NCI-H2196 treated with DMSO at 0.1 percent for 48 hours (cell line): Measurements from ENCODE around the gene ITGAL.
"Not testable (repeated sequence)": the region's sequence is repeated elsewhere in the genome, so short reads cannot be mapped to it uniquely, and the experiment has no call there.

ENCODE experiments used
- DNase-seq: peaks from one replicate; lab custom pipeline; 2025; ENCODE audit not compliant: unreplicated experiment; lab: John Stamatoyannopoulos, UW

The ITGAL gene

DNA sequence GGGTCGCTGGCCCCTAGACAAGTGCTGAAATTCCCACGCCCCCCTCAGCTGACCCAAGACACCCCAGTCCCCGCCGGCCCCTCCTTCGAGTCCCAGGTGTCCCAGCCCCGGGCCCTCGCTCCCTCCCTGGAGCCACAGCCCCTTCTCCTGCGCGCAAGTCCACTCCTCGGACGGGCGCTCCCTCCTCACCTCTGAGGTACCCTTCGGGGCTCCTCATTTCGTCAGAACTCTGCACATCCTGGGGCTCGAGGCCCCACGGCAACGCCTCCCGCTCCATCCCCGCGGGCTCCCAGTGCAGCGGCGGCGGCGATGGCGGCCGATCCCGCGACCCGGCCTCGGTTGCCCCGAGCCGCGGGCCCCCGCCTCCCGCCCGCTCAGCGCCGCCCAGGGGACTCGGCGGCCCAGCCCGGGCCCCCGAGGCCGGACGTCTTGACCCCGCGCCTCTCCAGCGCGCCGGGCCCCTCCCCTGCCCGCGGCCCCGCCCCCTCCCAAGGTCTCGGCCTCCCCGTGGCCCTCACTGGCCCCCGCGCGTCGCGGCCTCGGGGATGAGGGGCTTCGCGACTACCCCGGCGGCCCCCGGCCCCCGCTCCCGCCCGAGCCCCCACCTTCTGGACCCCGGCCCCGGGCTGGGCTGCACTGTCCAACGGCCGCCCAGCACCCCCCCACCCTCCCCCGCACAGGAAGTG lies 53.7 kb downstream of the ITGAL start, which contains the start of gene ZNF768:
ZNF768 (minus strand) TSS at position 430 of the 686 bp plus-strand sequence; CDS start at position 277, 153 bp downstream.
- DNase-seq: no peak

- peak; percentile 98 for DNase-seq
Observed at GRCh38 chr16:30526823-30527634, 54.5 kb downstream of the ITGAL start.

- no peak for DNase-seq
Observed at GRCh38 chr16:30527635-30528178, 55.2 kb downstream of the ITGAL start.

- DNase-seq: no peak
Observed at GRCh38 chr16:30528799-30529457, 56.4 kb downstream of the ITGAL start.

DNA sequence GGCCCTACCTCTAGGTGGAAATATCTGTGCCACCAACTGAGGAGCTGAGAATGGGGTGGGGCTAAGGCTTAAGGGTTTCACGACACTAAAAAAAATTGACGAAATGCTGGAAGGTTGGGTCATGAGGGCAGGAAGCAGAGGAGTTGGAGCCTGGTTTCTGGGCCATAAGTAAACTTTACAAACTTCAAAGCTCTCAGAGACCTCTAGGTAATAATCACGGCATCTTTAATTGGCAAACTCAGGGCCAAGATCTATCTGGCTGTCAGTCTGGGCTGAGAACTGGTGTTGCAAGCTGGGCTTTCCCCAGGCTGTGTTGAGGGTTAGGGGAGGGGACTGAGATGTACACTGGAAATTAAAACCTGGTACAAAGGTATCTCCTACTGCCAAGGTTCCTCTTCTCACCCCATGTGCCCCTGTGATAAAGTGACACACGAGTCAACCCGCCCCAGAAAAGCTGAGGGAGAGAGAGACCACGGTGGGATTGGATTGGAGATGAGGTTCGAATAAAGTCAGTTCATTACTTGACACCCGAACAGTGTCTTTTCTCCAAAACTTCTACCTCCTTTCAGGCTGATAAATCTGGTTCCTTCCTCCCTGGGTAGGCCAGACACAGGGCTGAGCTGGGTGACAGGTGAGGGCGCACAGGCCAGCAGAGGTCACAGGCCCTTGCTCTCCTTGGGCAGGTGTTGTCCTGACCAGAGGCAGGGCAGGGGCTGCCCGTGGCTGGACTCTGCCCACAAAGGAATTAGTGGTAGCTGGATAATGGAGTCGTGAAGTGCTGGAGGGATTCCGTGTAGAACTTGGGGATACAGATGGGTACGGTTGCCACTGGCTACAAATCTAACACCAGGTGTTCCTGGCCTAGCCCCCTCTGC lies 57.9 kb downstream of the ITGAL start:
- DNase-seq: no peak

GRCh38 chr16:30532285-30533145 lies 60.0 kb downstream of the ITGAL start:
- DNase-seq: no peak

GRCh38 chr16:30533146-30533522 lies 60.6 kb downstream of the ITGAL start:
- DNase-seq: no peak

DNA sequence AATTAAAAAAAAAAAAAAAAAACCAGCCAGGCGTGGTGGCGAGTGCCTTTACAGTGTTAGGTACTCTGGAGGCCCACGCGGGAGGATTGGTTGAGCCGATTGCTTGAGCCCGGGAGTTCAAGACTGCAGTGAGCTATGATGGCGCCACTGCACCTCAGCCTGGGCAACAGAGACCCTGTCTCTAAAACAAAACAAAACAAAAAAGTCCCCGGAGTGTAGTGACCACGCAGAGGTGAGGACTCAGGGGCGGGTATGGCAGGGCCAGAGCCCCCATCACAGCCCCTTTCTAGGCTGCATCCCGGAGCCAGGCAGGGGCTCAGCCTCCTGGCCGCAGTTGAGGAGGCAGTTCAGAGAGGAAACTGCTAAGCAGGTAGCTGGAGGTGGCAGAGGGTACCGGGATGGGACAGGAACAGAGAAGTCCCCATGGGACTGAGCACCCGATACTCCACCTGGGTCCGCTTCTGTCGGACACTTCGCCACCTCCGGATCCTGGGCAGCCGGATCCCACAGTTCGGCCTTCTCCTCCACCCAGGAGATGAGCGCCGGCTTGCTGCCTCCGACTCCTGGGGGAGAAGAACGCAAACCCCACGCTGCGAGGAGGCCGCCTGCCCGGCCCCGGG lies 61.3 kb downstream of the ITGAL start:
- DNase-seq: no peak

DNA sequence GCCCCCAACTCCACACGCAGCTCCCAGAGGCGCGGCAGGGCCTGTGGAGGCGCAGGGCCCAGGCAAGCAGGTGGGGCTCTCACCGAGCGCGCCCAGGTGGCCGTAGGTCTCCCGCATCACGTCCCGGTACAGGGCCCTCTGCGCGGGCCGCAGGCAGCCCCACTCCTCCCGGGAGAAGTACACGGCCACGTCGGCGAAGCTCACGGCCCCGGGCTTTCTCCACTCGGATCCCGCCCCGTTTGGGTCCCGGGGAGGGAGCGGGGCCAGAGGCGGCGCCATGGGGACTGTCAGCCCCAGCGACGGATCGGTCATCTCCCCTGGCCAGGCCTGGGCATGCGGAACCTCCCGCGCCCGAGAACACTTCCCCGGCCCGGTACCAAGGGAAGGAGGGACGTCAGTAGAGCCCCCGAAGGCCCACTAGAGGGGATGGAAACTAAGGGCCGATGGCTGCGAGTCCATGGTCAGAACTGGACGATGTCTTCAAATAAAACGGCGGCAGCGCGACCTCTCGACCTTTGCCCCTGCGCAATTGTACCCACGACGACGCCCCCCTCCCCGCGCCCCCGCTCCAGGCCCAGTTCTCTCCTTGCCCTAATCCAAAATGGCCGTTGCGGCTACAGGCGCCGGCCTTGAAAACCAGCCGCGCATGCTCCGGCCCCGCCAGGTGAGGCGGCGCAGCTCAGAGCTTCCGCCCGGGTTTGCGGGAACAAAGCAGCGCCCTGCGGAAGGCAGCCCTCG lies 62.0 kb downstream of the ITGAL start, which contains the start of gene ZNF747:
ZNF747 (minus strand) TSS at position 491 of the 738 bp plus-strand sequence; CDS start at position 312, 179 bp downstream.
- DNase-seq: peak; percentile 78

DNA sequence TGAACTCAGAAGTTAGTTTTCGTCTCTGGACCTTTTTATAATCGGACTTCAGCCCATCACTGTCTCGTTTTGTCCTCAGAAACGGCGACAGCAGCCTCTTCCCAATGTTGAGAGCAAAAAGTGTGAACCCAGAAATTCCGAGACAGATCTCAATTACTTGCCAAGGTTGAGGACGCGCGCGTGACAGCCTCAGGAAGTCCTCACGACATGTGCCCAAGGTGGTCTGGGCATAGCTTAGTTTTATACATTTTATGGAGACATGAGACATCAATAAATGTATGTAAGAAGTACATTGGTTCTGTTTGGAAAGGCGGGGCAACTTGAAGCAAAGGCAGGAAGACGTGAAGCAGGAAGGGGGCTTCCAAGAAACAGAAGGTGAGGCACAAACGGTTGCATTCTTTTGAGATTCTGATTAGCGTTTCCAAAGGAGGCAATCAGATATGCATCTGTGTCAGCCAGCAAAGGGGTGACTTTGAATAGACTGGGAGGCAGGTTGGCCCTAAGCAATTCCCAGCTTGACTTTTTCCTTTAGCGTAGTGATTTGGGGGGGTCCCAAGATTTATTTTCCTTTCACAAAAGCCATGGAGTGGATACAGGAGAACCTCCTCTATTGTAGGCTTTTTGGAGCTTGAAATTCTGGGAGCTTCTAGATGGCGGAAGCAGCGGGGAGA lies 62.7 kb downstream of the ITGAL start:
- DNase-seq: no peak

- DNase-seq: peak; percentile 44
Observed at GRCh38 chr16:30535777-30536190, 63.2 kb downstream of the ITGAL start.

DNA sequence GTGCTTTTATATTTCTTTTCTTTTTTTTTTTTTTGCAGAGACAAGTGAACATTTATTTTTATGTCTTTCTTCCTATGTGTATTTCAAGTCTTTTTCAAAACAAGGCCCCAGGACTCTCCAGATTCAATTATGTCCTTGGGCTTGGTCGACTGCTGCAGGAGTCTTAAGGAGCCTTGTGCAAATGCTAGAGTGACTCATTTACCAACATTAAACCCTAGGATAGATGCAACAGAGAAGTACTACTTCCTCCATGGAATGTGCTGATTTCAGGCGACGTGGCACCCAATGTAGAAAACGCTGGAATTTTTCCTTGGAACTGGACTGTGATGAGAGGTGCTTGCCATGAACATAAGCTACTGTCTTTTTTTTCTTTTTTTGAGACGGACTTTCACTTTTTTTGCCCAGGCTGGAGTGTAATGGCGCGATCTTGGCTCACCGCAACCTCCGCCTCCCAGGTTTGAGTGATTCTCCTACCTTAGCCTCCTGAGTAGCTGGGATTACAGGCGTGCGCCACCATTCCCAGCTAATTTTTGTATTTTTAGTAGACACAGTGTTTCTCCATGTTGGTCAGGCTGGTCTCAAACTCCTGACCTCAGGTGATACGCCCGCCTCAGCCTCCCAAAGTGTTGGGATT lies 64.0 kb downstream of the ITGAL start:
- not testable (repeated sequence) for DNase-seq

DNA sequence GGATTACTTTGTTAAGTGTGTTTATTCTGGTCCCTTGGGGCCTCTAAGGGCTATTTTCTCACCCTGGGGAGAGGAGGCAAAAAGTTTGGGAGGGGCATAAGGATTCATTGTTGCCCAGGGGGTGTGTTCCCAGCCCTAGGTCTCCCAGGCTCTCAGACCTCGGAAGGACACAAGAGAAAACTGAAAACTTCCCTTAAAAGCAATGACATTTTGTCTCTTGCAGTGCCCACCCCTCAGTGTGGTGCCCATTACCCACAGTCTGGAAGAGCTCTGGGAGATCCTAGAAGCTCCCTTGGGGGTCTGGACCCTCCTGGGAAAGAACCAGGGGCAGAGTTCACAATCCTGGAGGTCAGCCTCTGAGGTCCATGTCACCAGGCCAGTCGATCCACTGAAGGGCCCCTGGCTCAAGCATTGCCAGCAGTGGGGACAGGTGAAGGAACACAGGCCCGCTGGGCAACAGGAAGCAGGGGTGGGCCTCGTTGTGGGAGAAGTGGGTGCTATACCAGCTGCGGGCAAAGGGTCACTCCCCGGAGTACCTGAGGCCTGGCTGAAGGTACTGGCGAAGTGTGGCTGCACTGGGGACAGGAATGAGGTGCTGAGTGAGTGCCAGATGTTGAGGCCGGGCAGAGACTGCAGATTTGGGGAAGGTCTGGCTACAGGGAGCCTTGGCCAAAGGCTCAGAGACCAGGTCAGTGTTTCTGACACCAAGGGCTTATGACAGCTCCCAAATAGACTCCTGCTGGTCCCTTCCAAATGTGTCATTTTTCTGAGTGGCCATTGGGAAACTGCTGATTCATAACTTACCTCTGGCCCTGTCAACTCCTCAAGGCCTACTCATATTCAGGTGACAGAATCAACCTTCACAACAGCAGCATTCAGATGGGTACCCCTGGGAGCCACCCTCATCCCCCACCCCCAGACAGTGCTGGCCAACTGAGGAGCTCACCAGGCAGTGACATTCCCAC lies 66.7 kb downstream of the ITGAL start:
- DNase-seq: no peak

GRCh38 chr16:30539986-30540526 lies 67.5 kb downstream of the ITGAL start:
- DNase-seq: not testable (repeated sequence)

- not testable (repeated sequence) for DNase-seq
Observed at GRCh38 chr16:30540916-30541464, 68.4 kb downstream of the ITGAL start.
